Skeletal muscle satellite cell (primary cell): Measurements from ENCODE around the gene C6orf136. TPM values are rescaled to one million over a fixed set of nuclear protein-coding genes. Genes with fewer than 3 reads are reported as not detected.
A peak's percentile ranks its signal among the peaks of the same experiment; 100 is the strongest.
"Not testable (repeated sequence)": the region's sequence is repeated elsewhere in the genome, so short reads cannot be mapped to it uniquely, and the experiment has no call there.

Source experiments
- H3K27me3 ChIP-seq: 2 replicates; pipeline ENCODE4 v1.7.0; 2013; ENCODE audit warnings: low read length; ENCODE audit not compliant: control insufficient read depth, insufficient read depth
- H3K36me3 ChIP-seq: 2 replicates; pipeline ENCODE4 v1.7.0; 2013; ENCODE audit warnings: mild to moderate bottlenecking, control low read depth, low read length; ENCODE audit not compliant: insufficient read depth
- H3K4me1 ChIP-seq: 2 replicates; pipeline ENCODE4 v1.7.0; 2013; ENCODE audit warnings: low read length; ENCODE audit not compliant: control insufficient read depth, insufficient read depth
- H3K4me2 ChIP-seq: 2 replicates; pipeline ENCODE4 v1.7.0; 2013; ENCODE audit warnings: mild to moderate bottlenecking, low read length
- H3K4me3 ChIP-seq: 2 replicates; pipeline ENCODE4 v1.7.0; 2013; ENCODE audit warnings: low read length
- H3K9ac ChIP-seq: 2 replicates; pipeline ENCODE4 v1.7.0; 2013; ENCODE audit warnings: mild to moderate bottlenecking, low read depth, low read length, moderate library complexity
- H3K9me3 ChIP-seq: replicated peaks from 2 replicates; pipeline ENCODE4 v1.7.0; 2013; ENCODE audit warnings: mild to moderate bottlenecking, control low read depth, low read length
- total RNA-seq: library from RNA; depleted of rRNA; stranded (reverse); fragments of >200 nt; gene quantifications from 2 replicates; pipeline ENCODE4 v1.2.3, GENCODE V29; 2012; rRNA removed

C6orf136 gene
- 2.8 and 3.9 TPM in 2 replicates for total RNA-seq

- H3K27me3 ChIP-seq = no peaks in the 10 kb centered on the region
- peak within 1 kb of the TSS; percentile 90 for H3K9ac ChIP-seq
- H3K4me2 ChIP-seq = peak within 1 kb of the TSS; percentile 100
- no peaks in the 10 kb centered on the region for H3K9me3 ChIP-seq
- peaks cover 20% of the 10 kb centered on the region for H3K36me3 ChIP-seq
- H3K4me1 ChIP-seq = peaks cover 13% of the 10 kb centered on the region
- peak within 1 kb of the TSS; percentile 98 for H3K4me3 ChIP-seq
Measured at GRCh38 chr6:30646450-30647241, at the start of gene C6orf136. Gene C6orf136 (plus strand): TSS chr6:30647133. CDS start chr6:30647232, 99 bp downstream.

GRCh38 chr6:30597315-30598144 is 49.4 kb upstream of the C6orf136 start:
- H3K36me3 ChIP-seq = peaks cover 37% of the 10 kb centered on the region
- H3K9ac ChIP-seq, H3K4me3 ChIP-seq, H3K9me3 ChIP-seq, H3K27me3 ChIP-seq, H3K4me1 ChIP-seq, H3K4me2 ChIP-seq: not testable (repeated sequence)

- no peak overlapping the region for H3K9ac ChIP-seq
- H3K4me3 ChIP-seq = no peak overlapping the region
- no peaks in the 10 kb centered on the region for H3K9me3 ChIP-seq
- H3K4me2 ChIP-seq = no peak overlapping the region
- H3K4me1 ChIP-seq = no peaks in the 10 kb centered on the region
- no peaks in the 10 kb centered on the region for H3K27me3 ChIP-seq
- peaks cover 51% of the 10 kb centered on the region for H3K36me3 ChIP-seq
Measured at GRCh38 chr6:30598912-30599624, 47.9 kb upstream of the C6orf136 start.

GRCh38 chr6:30599625-30600324 is 47.2 kb upstream of the C6orf136 start:
- Histone ChIP-seq H3K27me3 (no peaks in the 10 kb centered on the region), H3K36me3 (peaks cover 54% of the 10 kb centered on the region), H3K4me1 (no peaks in the 10 kb centered on the region)

GRCh38 chr6:30600451-30600961 is 46.4 kb upstream of the C6orf136 start:
- Histone ChIP-seq H3K4me1 (no peaks in the 10 kb centered on the region), H3K4me3 (no peak overlapping the region), H3K27me3 (no peaks in the 10 kb centered on the region), H3K4me2 (no peak overlapping the region), H3K36me3 (peaks cover 58% of the 10 kb centered on the region), H3K9me3 (no peaks in the 10 kb centered on the region), H3K9ac (no peak overlapping the region)

More at GRCh38 chr6:30599625-30600324, 47.2 kb upstream of the C6orf136 start:
- no peak overlapping the region for H3K9ac ChIP-seq
- H3K4me3 ChIP-seq = no peak overlapping the region
- no peaks in the 10 kb centered on the region for H3K9me3 ChIP-seq
- H3K4me2 ChIP-seq = no peak overlapping the region

- H3K9me3 ChIP-seq = no peaks in the 10 kb centered on the region
- H3K4me3 ChIP-seq = no peak overlapping the region
- no peak overlapping the region for H3K9ac ChIP-seq
- no peak overlapping the region for H3K4me2 ChIP-seq
- H3K27me3 ChIP-seq = no peaks in the 10 kb centered on the region
- no peaks in the 10 kb centered on the region for H3K4me1 ChIP-seq
- H3K36me3 ChIP-seq = peaks cover 66% of the 10 kb centered on the region
Measured at GRCh38 chr6:30601436-30601814, 45.5 kb upstream of the C6orf136 start.

- Histone ChIP-seq H3K9me3 (no peaks in the 10 kb centered on the region), H3K4me1 (no peaks in the 10 kb centered on the region), H3K9ac (no peak overlapping the region), H3K4me2 (no peak overlapping the region), H3K36me3 (peaks cover 72% of the 10 kb centered on the region), H3K27me3 (no peaks in the 10 kb centered on the region), H3K4me3 (no peak overlapping the region)
Measured at GRCh38 chr6:30601815-30602641, 44.9 kb upstream of the C6orf136 start.

GRCh38 chr6:30603961-30604360 is 43.0 kb upstream of the C6orf136 start:
- Histone ChIP-seq H3K9me3 (no peaks in the 10 kb centered on the region), H3K27me3 (no peaks in the 10 kb centered on the region), H3K4me3 (no peak overlapping the region), H3K9ac (no peak overlapping the region), H3K36me3 (peaks cover 88% of the 10 kb centered on the region), H3K4me1 (no peaks in the 10 kb centered on the region), H3K4me2 (no peak overlapping the region)

- Histone ChIP-seq H3K4me3 (no peak overlapping the region), H3K9ac (no peak overlapping the region), H3K9me3 (no peaks in the 10 kb centered on the region), H3K27me3 (no peaks in the 10 kb centered on the region), H3K4me2 (no peak overlapping the region), H3K36me3 (peaks cover 50% of the 10 kb centered on the region), H3K4me1 (peaks cover 22% of the 10 kb centered on the region)
Measured at GRCh38 chr6:30610065-30610464, 36.9 kb upstream of the C6orf136 start.

- no peak overlapping the region for H3K4me3 ChIP-seq
- H3K4me2 ChIP-seq = no peak overlapping the region
- no peak overlapping the region for H3K9ac ChIP-seq
- no peaks in the 10 kb centered on the region for H3K27me3 ChIP-seq
- peaks cover 28% of the 10 kb centered on the region for H3K4me1 ChIP-seq
- H3K36me3 ChIP-seq = peaks cover 45% of the 10 kb centered on the region
- no peaks in the 10 kb centered on the region for H3K9me3 ChIP-seq
Measured at GRCh38 chr6:30611150-30611855, 35.6 kb upstream of the C6orf136 start.
